Anterior cingulate cortex (tissue), 58 donors: Measurements from ENCODE around the gene ITPA.

ENCODE experiments used
- DNase-seq, 58 donors: peaks; one replicate each; lab custom pipeline; 2025; lab: John Stamatoyannopoulos, UW

The ITPA gene

GRCh38 chr20:3239867-3240775 is 30.8 kb downstream of the ITPA start:
- DNase-seq: no peak

- DNase-seq: no peak
Observed at GRCh38 chr20:3240776-3241363, 31.6 kb downstream of the ITPA start.

GRCh38 chr20:3242172-3242692 is 32.9 kb downstream of the ITPA start:
- DNase-seq: no peak

- no peak for DNase-seq
Observed at GRCh38 chr20:3243718-3244358, 34.5 kb downstream of the ITPA start.

- DNase-seq: no peak
Observed at GRCh38 chr20:3244613-3245012, 35.3 kb downstream of the ITPA start.

GRCh38 chr20:3245156-3245555 is 35.9 kb downstream of the ITPA start:
- DNase-seq: no peak

GRCh38 chr20:3245711-3246110 is 36.4 kb downstream of the ITPA start:
- DNase-seq: no peak

- DNase-seq: no peak
Observed at GRCh38 chr20:3246682-3247081, 37.4 kb downstream of the ITPA start.

GRCh38 chr20:3247638-3248037 is 38.3 kb downstream of the ITPA start:
- no peak for DNase-seq

- no peak for DNase-seq
Observed at GRCh38 chr20:3248167-3248992, 39.1 kb downstream of the ITPA start.

- DNase-seq: no peak
Observed at GRCh38 chr20:3248993-3249347, 39.7 kb downstream of the ITPA start.

GRCh38 chr20:3250091-3250504 is 40.8 kb downstream of the ITPA start:
- DNase-seq: no peak

- peak in 40 of 58 donors; percentile 6 to 70 (median 32) for DNase-seq
Observed at GRCh38 chr20:3251806-3252205, 42.5 kb downstream of the ITPA start.

GRCh38 chr20:3255728-3256127 is 46.4 kb downstream of the ITPA start:
- no peak for DNase-seq

GRCh38 chr20:3258429-3258828 is 49.1 kb downstream of the ITPA start:
- DNase-seq: no peak

GRCh38 chr20:3262566-3262965 is 53.3 kb downstream of the ITPA start:
- DNase-seq: no peak

- DNase-seq: no peak
Observed at GRCh38 chr20:3270051-3270450, 60.8 kb downstream of the ITPA start.

GRCh38 chr20:3273371-3273770 is 64.1 kb downstream of the ITPA start:
- DNase-seq: no peak
